ENCODE data around the gene RASSF3.

DNA sequence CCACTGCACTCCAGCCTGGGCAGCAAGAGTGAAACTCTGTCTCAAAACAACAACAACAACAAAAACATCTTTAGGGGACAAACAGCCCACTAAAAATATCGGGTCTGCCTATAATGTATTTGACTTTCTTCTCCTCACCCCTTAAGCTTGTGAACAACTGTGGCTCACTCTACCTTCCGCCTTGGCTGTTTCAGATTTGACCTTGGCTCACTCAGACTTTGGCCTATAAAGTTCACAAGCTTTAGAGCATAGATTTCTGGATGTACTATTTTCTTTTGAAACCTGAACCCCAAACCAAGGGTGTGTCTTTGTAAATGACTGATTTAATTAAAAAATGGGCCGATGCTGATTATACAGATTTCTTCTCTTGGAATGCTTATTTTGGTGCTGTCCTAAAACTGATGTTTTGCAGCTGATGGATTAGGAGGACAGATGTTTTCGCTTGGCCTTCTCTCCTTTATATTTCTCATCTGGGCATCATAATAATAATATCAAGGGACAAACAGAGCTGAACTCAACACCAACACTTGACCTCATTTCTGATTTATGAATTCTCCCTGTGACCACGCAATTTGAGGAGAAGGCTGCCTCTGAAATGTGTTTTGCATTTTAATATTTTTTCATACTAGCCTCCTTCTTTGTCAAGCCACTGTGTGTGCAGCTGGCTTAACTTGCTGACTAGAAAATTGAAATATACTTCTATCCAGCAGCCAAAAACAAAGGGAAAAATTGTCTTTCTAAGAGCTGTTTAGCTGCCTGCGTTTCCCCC, 40.2 kb upstream of the RASSF3 start:
- TF ChIP-seq, protein P1, sequence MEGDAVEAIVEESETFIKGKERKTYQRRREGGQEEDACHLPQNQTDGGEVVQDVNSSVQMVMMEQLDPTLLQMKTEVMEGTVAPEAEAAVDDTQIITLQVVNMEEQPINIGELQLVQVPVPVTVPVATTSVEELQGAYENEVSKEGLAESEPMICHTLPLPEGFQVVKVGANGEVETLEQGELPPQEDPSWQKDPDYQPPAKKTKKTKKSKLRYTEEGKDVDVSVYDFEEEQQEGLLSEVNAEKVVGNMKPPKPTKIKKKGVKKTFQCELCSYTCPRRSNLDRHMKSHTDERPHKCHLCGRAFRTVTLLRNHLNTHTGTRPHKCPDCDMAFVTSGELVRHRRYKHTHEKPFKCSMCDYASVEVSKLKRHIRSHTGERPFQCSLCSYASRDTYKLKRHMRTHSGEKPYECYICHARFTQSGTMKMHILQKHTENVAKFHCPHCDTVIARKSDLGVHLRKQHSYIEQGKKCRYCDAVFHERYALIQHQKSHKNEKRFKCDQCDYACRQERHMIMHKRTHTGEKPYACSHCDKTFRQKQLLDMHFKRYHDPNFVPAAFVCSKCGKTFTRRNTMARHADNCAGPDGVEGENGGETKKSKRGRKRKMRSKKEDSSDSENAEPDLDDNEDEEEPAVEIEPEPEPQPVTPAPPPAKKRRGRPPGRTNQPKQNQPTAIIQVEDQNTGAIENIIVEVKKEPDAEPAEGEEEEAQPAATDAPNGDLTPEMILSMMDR (IDR thresholded peaks at IDR 0.05; ENCODE audit: low read length) = no peak
- no peak for TF ChIP-seq EZH2 (IDR thresholded peaks at IDR 0.05; ENCODE audit: borderline replicate concordance, low read length)
